ENCODE data around the gene SYNC.
A peak's percentile ranks its signal among the peaks of the same experiment; 100 is the strongest.
"Not testable (repeated sequence)": the region's sequence is repeated elsewhere in the genome, so short reads cannot be mapped to it uniquely, and the experiment has no call there.

Gene SYNC

GRCh38 chr1:32693455-32694174, 9.0 kb downstream of the SYNC start:
- no peak for DNase-seq

GRCh38 chr1:32686387-32686786, 16.2 kb downstream of the SYNC start:
- DNase-seq, result no peak

- no peak for DNase-seq
Measured at GRCh38 chr1:32685498-32685897, 17.1 kb downstream of the SYNC start.

GRCh38 chr1:32684167-32684811, 18.3 kb downstream of the SYNC start:
- DNase-seq, result no peak

GRCh38 chr1:32683397-32683796, 19.2 kb downstream of the SYNC start:
- no peak for DNase-seq

- no peak for DNase-seq
Measured at GRCh38 chr1:32681999-32682398, 20.6 kb downstream of the SYNC start.

GRCh38 chr1:32681509-32681908, 21.1 kb downstream of the SYNC start:
- DNase-seq, result no peak

GRCh38 chr1:32680642-32681041, 21.9 kb downstream of the SYNC start:
- DNase-seq, result no peak

- DNase-seq, result not testable (repeated sequence)
Measured at GRCh38 chr1:32679993-32680392, 22.6 kb downstream of the SYNC start.

- DNase-seq, result no peak
Measured at GRCh38 chr1:32676945-32677344, 25.6 kb downstream of the SYNC start.

GRCh38 chr1:32668716-32669115, 33.9 kb downstream of the SYNC start:
- DNase-seq, result not testable (repeated sequence)

GRCh38 chr1:32666901-32667566, 35.5 kb downstream of the SYNC start:
- no peak for DNase-seq

GRCh38 chr1:32665915-32666314, 36.7 kb downstream of the SYNC start:
- no peak for DNase-seq

GRCh38 chr1:32659581-32659980, 43.0 kb downstream of the SYNC start:
- no peak for DNase-seq

- no peak for DNase-seq
Measured at GRCh38 chr1:32652244-32652962, 50.2 kb downstream of the SYNC start.

GRCh38 chr1:32651461-32652073, 51.0 kb downstream of the SYNC start:
- DNase-seq, result no peak

GRCh38 chr1:32650752-32651460, 51.7 kb downstream of the SYNC start, which contains the start of gene RBBP4:
Gene RBBP4, plus strand, starts transcription at chr1:32651208. Its CDS starts 99 bp downstream, at chr1:32651307.
- DNase-seq, result peak; percentile 99

GRCh38 chr1:32650248-32650751, 52.3 kb downstream of the SYNC start, which contains the start of gene ZBTB8OS:
Gene ZBTB8OS, minus strand, starts transcription at chr1:32650550. Its CDS starts 21 bp downstream, at chr1:32650529.
- peak; percentile 92 for DNase-seq

- DNase-seq, result no peak
Measured at GRCh38 chr1:32647308-32648134, 55.0 kb downstream of the SYNC start.

GRCh38 chr1:32644426-32644825, 58.1 kb downstream of the SYNC start:
- no peak for DNase-seq
